H1 (cell line): ENCODE data around the gene HOXA10. TPM values are rescaled to one million over a fixed set of nuclear protein-coding genes. Genes with fewer than 3 reads are reported as not detected.

ENCODE experiments used
- CTCF ChIA-PET: fragments of 300-600 bp; sonication (Branson Sonifier 250); formaldehyde crosslinking; loops from one replicate; lab custom pipeline; 2021; ENCODE audit not compliant: partially characterized antibody; lab: Charles Lee
- POLR2A ChIA-PET: fragments of 300-600 bp; sonication (Branson Sonifier 250); formaldehyde crosslinking; loops from one replicate; lab custom pipeline; 2021; ENCODE audit warnings: inconsistent platforms; ENCODE audit not compliant: partially characterized antibody; lab: Charles Lee
- DNase-seq, 2 experiments: peaks; one replicate each; pipeline versions ENCODE4 v3.0.0 to v3.0.0-alpha.2; 2010 to 2022; ENCODE audit warnings: low spot score in 2 of 2, low read depth in 1 of 2, mixed read lengths in 1 of 2
- FAIRE-seq: peaks from 2 replicates; lab custom pipeline; 2011; peaks lifted over from hg19 to GRCh38; lab: Jason Lieb, UNC
- H2AFZ ChIP-seq: 2 replicates; pipeline ENCODE4 v1.8.1; 2012; ENCODE audit warnings: low read length, inconsistent platforms
- H2AK5ac ChIP-seq: 2 replicates; pipeline ENCODE4 v1.6.1; 2013; ENCODE audit warnings: low read depth, low read length
- H2BK120ac ChIP-seq: replicated peaks from 2 replicates; pipeline ENCODE3; 2013; ENCODE audit warnings: low read depth, low read length, inconsistent platforms
- H2BK12ac ChIP-seq: 2 replicates; pipeline ENCODE4 v1.6.1; 2013; ENCODE audit warnings: low read depth, low read length
- H2BK15ac ChIP-seq: 2 replicates; pipeline ENCODE4 v1.6.1; 2013; ENCODE audit warnings: low read length
- H2BK20ac ChIP-seq: 2 replicates; pipeline ENCODE4 v1.6.1; 2013; ENCODE audit warnings: low read length
- H2BK5ac ChIP-seq: 2 replicates; pipeline ENCODE4 v1.6.1; 2013; ENCODE audit warnings: low read depth, low read length
- H3K14ac ChIP-seq: 2 replicates; pipeline ENCODE4 v1.6.1; 2013; ENCODE audit warnings: inconsistent platforms; ENCODE audit not compliant: insufficient read length
- H3K18ac ChIP-seq: 2 replicates; pipeline ENCODE4 v1.6.1; 2013; ENCODE audit warnings: low read length; ENCODE audit errors: extremely low read depth
- H3K23ac ChIP-seq: 2 replicates; pipeline ENCODE4 v1.6.1; 2013; ENCODE audit warnings: inconsistent platforms; ENCODE audit not compliant: insufficient read length
- H3K23me2 ChIP-seq: 2 replicates; pipeline ENCODE4 v1.6.1; 2013; ENCODE audit warnings: low read depth, low read length
- H3K27ac ChIP-seq: 2 replicates; pipeline ENCODE4 v1.6.1; 2011; ENCODE audit warnings: low read depth, low read length, inconsistent platforms
- H3K27me3 ChIP-seq, 4 experiments: replicated peaks in 1 of 4; 1 replicate in 1 of 4; 2 replicates in 3 of 4; pipeline versions ENCODE4 v1.6.1 to v1.8.1; 2011 to 2013; ENCODE audit warnings: low read length in 3 of 4, mild to moderate bottlenecking in 3 of 4, inconsistent platforms in 2 of 4, mixed read lengths in 2 of 4, moderate library complexity in 1 of 4; ENCODE audit not compliant: control insufficient read depth in 3 of 4, insufficient read depth in 3 of 4; ENCODE audit errors: extremely low read depth in 1 of 4
- H3K36me3 ChIP-seq, 4 experiments: 2 replicates each; pipeline versions ENCODE4 v1.6.1 to v1.8.1; 2011 to 2013; ENCODE audit warnings: mild to moderate bottlenecking in 4 of 4, low read length in 3 of 4, moderate library complexity in 2 of 4, control low read depth in 1 of 4, inconsistent platforms in 1 of 4; ENCODE audit not compliant: insufficient read depth in 4 of 4, control insufficient read depth in 2 of 4
- H3K4ac ChIP-seq: replicated peaks from 2 replicates; pipeline ENCODE3; 2013; ENCODE audit warnings: low read length, low read depth, mixed read lengths, inconsistent platforms; ENCODE audit not compliant: insufficient read length
- H3K4me1 ChIP-seq, 4 experiments: replicated peaks in 1 of 4; 1 replicate in 1 of 4; 2 replicates in 3 of 4; pipeline versions ENCODE4 v1.6.1 to v1.8.1; 2011 to 2013; ENCODE audit warnings: low read length in 3 of 4, inconsistent platforms in 2 of 4, mixed read lengths in 1 of 4; ENCODE audit not compliant: insufficient read depth in 4 of 4, control insufficient read depth in 3 of 4
- H3K4me2 ChIP-seq, 2 experiments: 2 replicates each; pipeline versions ENCODE4 v1.6.1 to v1.8.1; 2011 to 2013; ENCODE audit warnings: low read depth in 2 of 2, low read length in 2 of 2, control low read depth in 1 of 2, inconsistent platforms in 1 of 2, mild to moderate bottlenecking in 1 of 2; ENCODE audit not compliant: insufficient read depth in 1 of 2
- H3K4me3 ChIP-seq, 4 experiments: fragments of 200-600, 300-600 bp in 1 of 4; sonication (generic), shearing (Covaris generic), sonication (Bioruptor Twin) in 1 of 4; 2 replicates each; pipeline versions ENCODE4 v1.5.1 to v1.8.1; 2011 to 2016; ENCODE audit warnings: low read length in 4 of 4, low read depth in 3 of 4, control low read depth in 2 of 4, inconsistent platforms in 2 of 4, mild to moderate bottlenecking in 2 of 4, mixed read lengths in 1 of 4, moderate library complexity in 1 of 4; ENCODE audit not compliant: insufficient read depth in 2 of 4; ENCODE audit errors: extremely low read depth in 1 of 4
- H3K56ac ChIP-seq: replicated peaks from 2 replicates; pipeline ENCODE3; 2013; ENCODE audit warnings: low read depth, mild to moderate bottlenecking, mixed read lengths, low read length, inconsistent platforms; ENCODE audit not compliant: insufficient read length
- H3K79me1 ChIP-seq: 2 replicates; pipeline ENCODE4 v1.6.1; 2013; ENCODE audit warnings: low read depth, low read length, control low read depth
- H3K79me2 ChIP-seq, 2 experiments: 2 replicates each; pipeline versions ENCODE4 v1.6.1 to v1.8.1; 2012 to 2013; ENCODE audit warnings: low read length in 2 of 2, mild to moderate bottlenecking in 2 of 2, inconsistent platforms in 1 of 2; ENCODE audit not compliant: insufficient read depth in 2 of 2, control insufficient read depth in 1 of 2
- H3K9ac ChIP-seq, 4 experiments: replicated peaks in 1 of 4; 1 replicate in 1 of 4; 2 replicates in 3 of 4; pipeline versions ENCODE4 v1.6.1 to v1.8.1; 2011 to 2013; ENCODE audit warnings: low read depth in 3 of 4, low read length in 3 of 4, control low read depth in 2 of 4, mild to moderate bottlenecking in 2 of 4, moderate library complexity in 2 of 4, inconsistent platforms in 1 of 4; ENCODE audit errors: extremely low read depth in 1 of 4
- H3K9me3 ChIP-seq, 2 experiments: 2 replicates each; pipeline versions ENCODE4 v1.6.1 to v1.8.1; 2012 to 2013; ENCODE audit warnings: mild to moderate bottlenecking in 2 of 2, moderate library complexity in 2 of 2, control low read depth in 1 of 2, inconsistent platforms in 1 of 2, low read depth in 1 of 2, low read length in 1 of 2, mixed read lengths in 1 of 2; ENCODE audit not compliant: insufficient read depth in 2 of 2
- H4K20me1 ChIP-seq, 2 experiments: replicated peaks in 1 of 2; 2 replicates each; pipeline versions ENCODE3 to v1.8.1; 2011 to 2013; ENCODE audit warnings: inconsistent platforms in 2 of 2, low read length in 2 of 2, mild to moderate bottlenecking in 1 of 2; ENCODE audit not compliant: insufficient read depth in 2 of 2, control insufficient read depth in 1 of 2
- H4K5ac ChIP-seq: 2 replicates; pipeline ENCODE4 v1.6.1; 2013; ENCODE audit warnings: low read length, low read depth, mixed read lengths, inconsistent platforms; ENCODE audit not compliant: insufficient read length
- H4K8ac ChIP-seq: 2 replicates; pipeline ENCODE4 v1.8.0; 2013; ENCODE audit warnings: mild to moderate bottlenecking, moderate library complexity, low read length, inconsistent platforms; ENCODE audit not compliant: insufficient read depth; ENCODE audit errors: extremely low read depth
- H4K91ac ChIP-seq: replicated peaks from 2 replicates; pipeline ENCODE3; 2013; ENCODE audit warnings: low read length, mixed read lengths, inconsistent platforms; ENCODE audit not compliant: insufficient read length
- CBX8 ChIP-seq: fragments of 300-800, 300-1000 bp; sonication (generic); IDR thresholded peaks from 2 replicates; pipeline ENCODE4 v1.7.1; 2016; ENCODE audit warnings: low read depth, low read length, borderline replicate concordance
- CTBP2 ChIP-seq: IDR thresholded peaks from 2 replicates; pipeline ENCODE4 v1.7.0; 2011; ENCODE audit warnings: borderline replicate concordance, mild to moderate bottlenecking, moderate library complexity, mixed read lengths, low read length; ENCODE audit not compliant: insufficient read depth, insufficient read length
- EZH2 ChIP-seq: fragments of 200-600 bp; sonication (generic); IDR thresholded peaks from 2 replicates; pipeline ENCODE4 v1.7.1; 2012; ENCODE audit warnings: low read depth, mild to moderate bottlenecking, moderate library complexity, low read length, inconsistent platforms; ENCODE audit not compliant: severe bottlenecking
- POU5F1 ChIP-seq: IDR thresholded peaks from 2 replicates; pipeline ENCODE4 v1.6.1; 2011; ENCODE audit warnings: low read depth, mild to moderate bottlenecking, low read length, moderate library complexity
- RNF2 ChIP-seq: fragments of 200-900, 300-1000 bp; sonication (generic); IDR thresholded peaks from 2 replicates; pipeline ENCODE4 v1.7.1; 2016; ENCODE audit warnings: borderline replicate concordance, low read depth, mild to moderate bottlenecking, antibody characterized with exemption, low read length; ENCODE audit not compliant: poor library complexity, severe bottlenecking; ENCODE audit errors: missing control alignments
- SP1 ChIP-seq: IDR thresholded peaks from 2 replicates; pipeline ENCODE4 v1.6.1; 2011; ENCODE audit warnings: low read depth, low read length
- SUZ12 ChIP-seq: fragments of 200-600 bp; sonication (generic); IDR thresholded peaks from 2 replicates; pipeline ENCODE4 v1.6.1; 2012; ENCODE audit warnings: mild to moderate bottlenecking, inconsistent platforms, low read length, moderate library complexity, mixed read lengths
- TAF1 ChIP-seq: IDR thresholded peaks from 2 replicates; pipeline ENCODE4 v1.6.1; 2011; ENCODE audit warnings: mild to moderate bottlenecking, low read depth, low read length
- TCF12 ChIP-seq: IDR thresholded peaks from 2 replicates; pipeline ENCODE4 v1.6.1; 2011; ENCODE audit warnings: low read depth, mild to moderate bottlenecking, low read length
- WGBS, 2 experiments: shearing (Covaris generic) in 1 of 2; methylation state at CpG; one replicate each; pipeline versions ENCODE4 v1.1.6 to v1.1.7; 2013 to 2015; ENCODE audit warnings: low lambda C conversion rate in 2 of 2, mixed read lengths in 2 of 2, inconsistent platforms in 1 of 2, low coverage in 1 of 2, missing lambda C conversion rate in 1 of 2; ENCODE audit not compliant: insufficient replicate concordance in 2 of 2, insufficient coverage in 1 of 2, insufficient read length in 1 of 2; ENCODE audit errors: extremely low coverage in 1 of 2, missing lambda C conversion rate in 1 of 2; 5-methylcytosine and 5-hydroxymethylcytosine counted together
- polyA plus RNA-seq, 7 experiments: library from polyadenylated mRNA; depleted of rRNA in 3 of 7; stranded (reverse) in 5 of 7; unstranded in 2 of 7; fragments of >200 nt in 5 of 7; fragments of 200-250 nt in 2 of 7; gene quantifications; 1 replicate in 5 of 7; 2 replicates in 1 of 7; 4 replicates in 1 of 7; pipeline versions ENCODE4 v1.2.1 to v1.2.3, GENCODE V29; 2011 to 2013; ENCODE audit warnings: missing spikeins in 2 of 7, mixed read lengths in 2 of 7
- total RNA-seq: library from RNA; stranded (reverse); fragmentation: NEBNext Ultra II Directional; extraction: Animal tissue kit (Norgen Biotek cat#: 25700); gene quantifications from 2 replicates; pipeline ENCODE4 v1.2.1, GENCODE V29; 2021

Gene HOXA10
- total and polyA plus RNA-seq, 2 of the 8 experiments (the other 6 are each of a cell fraction or from before 2014, with no cell fraction given): not detected

DNA sequence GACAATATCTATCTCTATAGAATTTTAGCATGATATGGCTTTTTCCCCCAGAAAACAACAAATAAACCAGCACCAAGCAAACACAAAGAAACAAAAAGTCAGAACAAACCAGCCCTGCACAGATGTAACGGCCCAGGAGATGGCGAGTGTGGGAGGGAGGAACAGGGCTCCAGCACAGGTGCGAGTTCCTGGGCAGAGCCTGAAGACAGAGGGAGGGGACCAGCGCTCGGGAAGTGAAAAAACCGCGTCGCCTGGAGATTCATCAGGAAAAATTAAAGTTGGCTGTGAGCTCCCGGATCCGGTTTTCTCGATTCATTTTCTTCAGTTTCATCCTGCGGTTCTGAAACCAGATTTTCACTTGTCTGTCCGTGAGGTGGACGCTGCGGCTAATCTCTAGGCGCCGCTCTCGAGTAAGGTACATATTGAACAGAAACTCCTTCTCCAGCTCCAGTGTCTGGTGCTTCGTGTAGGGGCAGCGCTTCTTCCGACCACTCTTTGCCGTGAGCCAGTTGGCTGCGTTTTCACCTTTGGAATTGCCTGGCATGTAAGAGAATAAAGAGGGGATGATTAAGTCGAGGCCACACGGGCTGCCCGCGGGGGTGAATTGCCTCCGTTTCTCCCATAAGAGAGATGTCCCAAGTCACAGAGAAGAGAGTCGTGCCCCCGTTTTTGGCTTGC lies 2.3 kb downstream of the HOXA10 start:
- Histone ChIP-seq H4K8ac (no peak overlapping the region), H2BK12ac (0 out of 2 replicates have a peak overlapping the region, but pooled peaks have one; percentile 10), H2AFZ (no peak overlapping the region), H4K20me1 (peaks cover 40 to 57% of the 10 kb centered on the region in 2 experiments), H3K79me2 (no peaks in the 10 kb centered on the region), H2BK15ac (no peak overlapping the region), H3K4me2 (no peak overlapping the region), H2BK120ac (no peak overlapping the region), H3K9ac (no peak overlapping the region), H2AK5ac (no peak overlapping the region), H4K91ac (no peak overlapping the region), H3K23me2 (no peaks in the 10 kb centered on the region; the same call in 1 of the 2 replicates), H2BK5ac (no peak overlapping the region), H3K4me3 (no peak overlapping the region), H3K18ac (no peak overlapping the region), H3K4ac (no peak overlapping the region), H3K14ac (no peak overlapping the region), H3K4me1 (peaks cover 4 to 11% (median 5%) of the 10 kb centered on the region in 4 experiments; a peak in 5 of 7 replicates), H3K9me3 (no peaks in the 10 kb centered on the region; a peak in 1 of 4 replicates), H3K23ac (no peak overlapping the region), H2BK20ac (no peak overlapping the region), H3K36me3 (peaks cover 0 to 18% (median 0%) of the 10 kb centered on the region in 4 experiments; a peak in 1 of 8 replicates), H3K27me3 (peaks cover 95 to 100% (median 100%) of the 10 kb centered on the region in 4 experiments), H4K5ac (no peak overlapping the region), H3K79me1 (no peaks in the 10 kb centered on the region), H3K27ac (no peak overlapping the region), H3K56ac (no peak overlapping the region)
- 19% methylated on average over 30 of the region's 30 CpGs; no CpG with 5 or more reads in 1 of the 2 experiments for WGBS, 2 experiments
- peak in 1 of 2 experiments; percentile 52 for DNase-seq
- POLR2A ChIA-PET: no interaction called here
- no peak for FAIRE-seq
- peak; percentile 41 for TF ChIP-seq CTBP2
- peak; percentile 96 for TF ChIP-seq RNF2
- peak; percentile 82 for TF ChIP-seq EZH2
- TF ChIP-seq TAF1: no peak
- TF ChIP-seq SUZ12: peak; percentile 87
- TF ChIP-seq POU5F1: no peak
- 0 out of 2 replicates have a peak, but pooled peaks have one; percentile 28 for TF ChIP-seq TCF12
- TF ChIP-seq CBX8: peak; percentile 61; the same call in 1 of the 2 replicates
- TF ChIP-seq SP1: 0 out of 2 replicates have a peak, but pooled peaks have one; percentile 4
- CTCF ChIA-PET: interaction anchor here (1.8 to 5.4 kb wide), 3 partner anchors 11 to 27 kb away, joined by 5 to 20 read pairs (median 10); partner anchors contain the start of gene HOXA5
